ENCODE measurements around the gene TUBGCP5. TPM values are rescaled to one million over a fixed set of nuclear protein-coding genes. Genes with fewer than 3 reads are reported as not detected.
"Not testable (repeated sequence)": the region's sequence is repeated elsewhere in the genome, so short reads cannot be mapped to it uniquely, and the experiment has no call there.

Gene TUBGCP5
- total RNA-seq, 6 donors from 2014 or later = 7.1 to 24.5 (median 17.7) TPM

- Histone ChIP-seq H3K4me3 (no peak overlapping the region), H3K27ac (no peak overlapping the region), H3K36me3 (peaks cover 0 to 76% (median 44%) of the 10 kb centered on the region in 4 donors), H3K4me1 (no peaks in the 10 kb centered on the region), H3K27me3 (no peaks in the 10 kb centered on the region), H3K9me3 (no peaks in the 10 kb centered on the region)
- ATAC-seq (ENCODE audit: low FRiP score in 2 of 2) = no peak
- DNase-seq = no peak
- WGBS, 2 donors = 88 to 90% methylated on average over 2 of the region's 2 CpGs
- TF ChIP-seq, protein P1, sequence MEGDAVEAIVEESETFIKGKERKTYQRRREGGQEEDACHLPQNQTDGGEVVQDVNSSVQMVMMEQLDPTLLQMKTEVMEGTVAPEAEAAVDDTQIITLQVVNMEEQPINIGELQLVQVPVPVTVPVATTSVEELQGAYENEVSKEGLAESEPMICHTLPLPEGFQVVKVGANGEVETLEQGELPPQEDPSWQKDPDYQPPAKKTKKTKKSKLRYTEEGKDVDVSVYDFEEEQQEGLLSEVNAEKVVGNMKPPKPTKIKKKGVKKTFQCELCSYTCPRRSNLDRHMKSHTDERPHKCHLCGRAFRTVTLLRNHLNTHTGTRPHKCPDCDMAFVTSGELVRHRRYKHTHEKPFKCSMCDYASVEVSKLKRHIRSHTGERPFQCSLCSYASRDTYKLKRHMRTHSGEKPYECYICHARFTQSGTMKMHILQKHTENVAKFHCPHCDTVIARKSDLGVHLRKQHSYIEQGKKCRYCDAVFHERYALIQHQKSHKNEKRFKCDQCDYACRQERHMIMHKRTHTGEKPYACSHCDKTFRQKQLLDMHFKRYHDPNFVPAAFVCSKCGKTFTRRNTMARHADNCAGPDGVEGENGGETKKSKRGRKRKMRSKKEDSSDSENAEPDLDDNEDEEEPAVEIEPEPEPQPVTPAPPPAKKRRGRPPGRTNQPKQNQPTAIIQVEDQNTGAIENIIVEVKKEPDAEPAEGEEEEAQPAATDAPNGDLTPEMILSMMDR (IDR thresholded peaks at IDR 0.05) = no peak
- no peak for TF ChIP-seq POLR2A (IDR thresholded peaks at IDR 0.05)
- TF ChIP-seq EP300 (IDR thresholded peaks at IDR 0.05) = no peak
These were observed 36.4 kb downstream of the TUBGCP5 start for GRCh38 chr15:23002920-23003319.

GRCh38 chr15:22995795-22996194, 43.6 kb downstream of the TUBGCP5 start:
- 92 to 93% methylated on average over 7 of the region's 7 CpGs for WGBS, 2 donors
- DNase-seq (no peak), ATAC-seq (ENCODE audit: low FRiP score in 2 of 2) (no peak)
- TF ChIP-seq, protein P1 (IDR thresholded peaks at IDR 0.05) = no peak
- TF ChIP-seq POLR2A (IDR thresholded peaks at IDR 0.05) = no peak
- TF ChIP-seq POLR2AphosphoS5 (IDR thresholded peaks at IDR 0.05) = no peak
- TF ChIP-seq EP300 (IDR thresholded peaks at IDR 0.05) = no peak
- Histone ChIP-seq H3K27ac (no peak overlapping the region), H3K27me3 (no peaks in the 10 kb centered on the region), H3K36me3 (peaks cover 0 to 45% (median 34%) of the 10 kb centered on the region in 4 donors), H3K9me3 (no peaks in the 10 kb centered on the region), H3K4me1 (no peaks in the 10 kb centered on the region), H3K4me3 (no peak overlapping the region)

- 72% methylated on average over 3 to 5 of the region's 5 CpGs for WGBS, 2 donors
- Histone ChIP-seq H3K9me3 (no peaks in the 10 kb centered on the region), H3K27me3 (no peaks in the 10 kb centered on the region), H3K27ac (no peak overlapping the region), H3K4me3 (no peak overlapping the region), H3K36me3 (peaks cover 0 to 26% (median 15%) of the 10 kb centered on the region in 4 donors), H3K4me1 (peaks cover 0 to 5% (median 0%) of the 10 kb centered on the region in 4 donors)
- TF ChIP-seq, protein P1 (IDR thresholded peaks at IDR 0.05) = no peak
- TF ChIP-seq EP300 (IDR thresholded peaks at IDR 0.05) = no peak
- TF ChIP-seq POLR2A (IDR thresholded peaks at IDR 0.05) = no peak
- no peak for TF ChIP-seq POLR2AphosphoS5 (IDR thresholded peaks at IDR 0.05)
- ATAC-seq (ENCODE audit: low FRiP score in 2 of 2) (no peak), DNase-seq (no peak)
These were observed 47.4 kb downstream of the TUBGCP5 start for GRCh38 chr15:22992024-22992326.

DNA sequence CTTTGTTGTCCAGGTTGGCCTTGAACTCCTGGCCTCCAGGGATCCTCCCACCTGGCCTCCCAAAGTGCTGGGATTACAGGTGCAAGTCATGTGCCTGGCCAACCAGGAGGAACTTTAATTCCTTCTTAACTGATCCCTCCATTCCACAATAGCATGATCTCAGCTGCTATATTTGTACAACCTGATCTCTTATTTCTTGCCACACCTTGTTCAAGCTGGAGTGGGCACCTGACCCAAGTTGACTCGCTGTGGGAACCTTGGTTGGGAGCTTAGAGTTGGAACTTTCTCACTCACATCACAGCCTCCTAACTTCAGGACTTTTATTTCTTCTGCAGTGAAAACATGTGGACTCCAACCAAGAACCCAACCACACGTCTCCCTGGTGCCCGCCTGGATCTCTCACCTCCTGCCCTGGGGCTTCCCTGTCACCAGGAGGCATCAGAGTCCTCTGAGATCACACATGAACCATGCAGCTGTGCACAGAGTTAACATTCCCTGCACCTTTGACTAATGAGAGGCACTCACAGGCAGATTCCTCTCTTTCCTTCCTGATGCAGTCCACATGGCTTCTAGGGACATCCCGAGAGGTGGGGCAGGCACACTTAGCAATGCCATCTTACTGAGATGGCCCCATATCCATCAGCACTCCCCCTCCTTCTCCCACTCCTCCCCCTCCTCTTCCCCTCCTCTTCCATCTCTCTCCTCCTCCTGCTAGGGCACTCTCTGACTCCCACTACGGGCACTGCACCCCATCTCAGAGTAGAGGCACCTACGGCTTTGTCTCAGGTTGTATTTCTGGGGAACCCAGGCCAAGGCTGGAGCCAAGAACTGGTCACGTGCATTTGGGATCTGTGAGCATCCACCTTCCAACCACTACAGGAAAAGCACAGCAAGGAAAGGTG, 49.5 kb downstream of the TUBGCP5 start:
- DNase-seq (peak in 1 of 2 donors; percentile 68), ATAC-seq (ENCODE audit: low FRiP score in 2 of 2) (peak; percentile 31 to 45)
- TF ChIP-seq POLR2A (IDR thresholded peaks at IDR 0.05) = no peak
- H3K36me3 ChIP-seq = peaks cover 0 to 14% (median 9%) of the 10 kb centered on the region in 4 donors
- peaks cover 0 to 5% (median 0%) of the 10 kb centered on the region in 4 donors for H3K4me1 ChIP-seq
- H3K4me3 ChIP-seq = no peak overlapping the region
- 70 to 80% methylated on average over 7 of the region's 7 CpGs for WGBS, 2 donors
- no peaks in the 10 kb centered on the region for H3K27me3 ChIP-seq
- H3K9me3 ChIP-seq = no peaks in the 10 kb centered on the region
- peak overlapping the region in 2 of 4 donors; percentile 23 to 39 for H3K27ac ChIP-seq

- TF ChIP-seq POLR2A (IDR thresholded peaks at IDR 0.05) (no peak), EP300 (IDR thresholded peaks at IDR 0.05) (no peak), POLR2AphosphoS5 (IDR thresholded peaks at IDR 0.05) (no peak)
- TF ChIP-seq, protein P1 (IDR thresholded peaks at IDR 0.05) = no peak
- no peak overlapping the region for H3K4me3 ChIP-seq
- H3K4me1 ChIP-seq = peaks cover 0 to 5% (median 0%) of the 10 kb centered on the region in 4 donors
- no peaks in the 10 kb centered on the region for H3K9me3 ChIP-seq
- DNase-seq (no peak), ATAC-seq (ENCODE audit: low FRiP score in 2 of 2) (no peak)
- peaks cover 0 to 3% (median 1%) of the 10 kb centered on the region in 4 donors for H3K36me3 ChIP-seq
- no peak overlapping the region for H3K27ac ChIP-seq
- no peaks in the 10 kb centered on the region for H3K27me3 ChIP-seq
- 89 to 92% methylated on average over 7 of the region's 7 CpGs for WGBS, 2 donors
These were observed 50.6 kb downstream of the TUBGCP5 start for GRCh38 chr15:22988811-22989210.

GRCh38 chr15:22981931-22982330, 57.4 kb downstream of the TUBGCP5 start:
- not testable (repeated sequence) for H3K27me3 ChIP-seq; H3K9me3 ChIP-seq; DNase-seq; H3K36me3 ChIP-seq; ATAC-seq (ENCODE audit: low FRiP score in 2 of 2); H3K4me3 ChIP-seq; H3K27ac ChIP-seq
- H3K4me1 ChIP-seq = peaks cover 7 to 14% (median 13%) of the 10 kb centered on the region in 4 donors
- WGBS, 2 donors = 95% methylated on average over 11 of the region's 11 CpGs
